Vagina (tissue), 2 donors: ENCODE measurements around the gene PTPRD. TPM values are rescaled to one million over a fixed set of nuclear protein-coding genes. Genes with fewer than 3 reads are reported as not detected.

ENCODE experiments used
- DNase-seq, 2 donors: peaks; one replicate each; pipeline ENCODE4 v3.0.0-alpha.2; 2017; ENCODE audit errors: extremely low spot score in 2 of 2
- H3K27ac ChIP-seq: fragments of 200-600 bp; sonication (generic); one replicate; pipeline ENCODE4 v1.5.1; 2019
- H3K27me3 ChIP-seq: fragments of 200-600 bp; sonication (generic); one replicate; pipeline ENCODE4 v1.5.1; 2019
- H3K36me3 ChIP-seq, 2 donors: fragments of 200-600 bp; sonication (generic); one replicate each; pipeline ENCODE4 v1.5.1; 2017 to 2019
- H3K4me1 ChIP-seq: fragments of 200-600 bp; sonication (generic); one replicate; pipeline ENCODE4 v1.5.1; 2019
- H3K4me3 ChIP-seq, 2 donors: fragments of 200-600 bp; sonication (generic); 1 replicate in 1 of 2; 2 replicates in 1 of 2; pipeline ENCODE4 v1.5.1; 2016 to 2019
- H3K9me3 ChIP-seq: fragments of 200-600 bp; sonication (generic); one replicate; pipeline ENCODE4 v1.5.1; 2019
- POLR2A ChIP-seq, 2 donors: fragments of 450-650 bp; IDR thresholded peaks; one replicate each; pipeline ENCODE4 v1.6.1; 2017; ENCODE audit warnings: antibody characterized with exemption in 2 of 2, mild to moderate bottlenecking in 2 of 2, moderate library complexity in 2 of 2
- POLR2AphosphoS5 ChIP-seq, 2 donors: sonication (generic); formaldehyde crosslinking; IDR thresholded peaks; one replicate each; pipeline ENCODE4 v1.9.0; 2017; ENCODE audit warnings: antibody characterized with exemption in 2 of 2, mild to moderate bottlenecking in 2 of 2, low read depth in 1 of 2; ENCODE audit not compliant: insufficient read depth in 1 of 2
- intact Hi-C: fragments of 100-400 bp; cut with DNase I; formaldehyde crosslinking; loops from one replicate; pipeline ENCODE4 v1.15.1; 2023
- total RNA-seq: library from RNA; depleted of rRNA; stranded (reverse); fragments of >200 nt; gene quantifications from one replicate; pipeline ENCODE4 v1.2.3, GENCODE V29; 2016
- TF ChIP-seq, protein P1 (sequence below), 3 experiments: fragments of 450-650 bp in 2 of 3; fragments of 200-600 bp in 1 of 3; sonication (generic) in 1 of 3; IDR thresholded peaks; one replicate each; pipeline ENCODE4 v1.5.1; 2017 to 2019; ENCODE audit warnings: antibody characterized with exemption in 3 of 3, mild to moderate bottlenecking in 2 of 3, moderate library complexity in 2 of 3

The PTPRD gene
- total RNA-seq, 1 donor from 2014 or later = 10.3 TPM

DNA sequence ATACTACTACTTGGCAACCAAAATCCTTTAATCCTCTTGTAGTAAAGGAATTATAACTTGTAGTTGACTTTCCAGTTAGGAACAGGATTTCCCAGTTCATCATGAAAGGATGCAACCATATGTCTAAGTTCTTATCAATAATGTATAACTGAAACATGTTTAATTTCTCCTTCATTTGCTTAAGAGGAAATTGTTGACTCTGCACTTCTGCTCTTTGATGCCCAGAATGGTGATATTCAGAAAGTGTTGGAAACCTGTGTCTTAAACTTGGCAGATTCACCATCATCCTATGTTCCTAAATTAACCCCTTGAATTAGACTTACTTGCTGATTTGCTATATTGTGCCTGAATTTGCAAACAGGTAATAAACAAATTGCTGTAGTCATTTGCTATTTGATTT lies 201.5 kb downstream of the PTPRD start:
- no peak for TF ChIP-seq POLR2A (IDR thresholded peaks at IDR 0.05)
- TF ChIP-seq POLR2AphosphoS5 (IDR thresholded peaks at IDR 0.05; ENCODE audit: insufficient read depth in 1 of 2, low read depth in 1 of 2) = no peak
- TF ChIP-seq, protein P1, sequence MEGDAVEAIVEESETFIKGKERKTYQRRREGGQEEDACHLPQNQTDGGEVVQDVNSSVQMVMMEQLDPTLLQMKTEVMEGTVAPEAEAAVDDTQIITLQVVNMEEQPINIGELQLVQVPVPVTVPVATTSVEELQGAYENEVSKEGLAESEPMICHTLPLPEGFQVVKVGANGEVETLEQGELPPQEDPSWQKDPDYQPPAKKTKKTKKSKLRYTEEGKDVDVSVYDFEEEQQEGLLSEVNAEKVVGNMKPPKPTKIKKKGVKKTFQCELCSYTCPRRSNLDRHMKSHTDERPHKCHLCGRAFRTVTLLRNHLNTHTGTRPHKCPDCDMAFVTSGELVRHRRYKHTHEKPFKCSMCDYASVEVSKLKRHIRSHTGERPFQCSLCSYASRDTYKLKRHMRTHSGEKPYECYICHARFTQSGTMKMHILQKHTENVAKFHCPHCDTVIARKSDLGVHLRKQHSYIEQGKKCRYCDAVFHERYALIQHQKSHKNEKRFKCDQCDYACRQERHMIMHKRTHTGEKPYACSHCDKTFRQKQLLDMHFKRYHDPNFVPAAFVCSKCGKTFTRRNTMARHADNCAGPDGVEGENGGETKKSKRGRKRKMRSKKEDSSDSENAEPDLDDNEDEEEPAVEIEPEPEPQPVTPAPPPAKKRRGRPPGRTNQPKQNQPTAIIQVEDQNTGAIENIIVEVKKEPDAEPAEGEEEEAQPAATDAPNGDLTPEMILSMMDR (IDR thresholded peaks at IDR 0.05) = no peak
- Histone ChIP-seq H3K27me3 (no peaks in the 10 kb centered on the region), H3K4me1 (no peaks in the 10 kb centered on the region), H3K4me3 (no peak overlapping the region), H3K9me3 (no peaks in the 10 kb centered on the region), H3K27ac (no peak overlapping the region), H3K36me3 (no peaks in the 10 kb centered on the region)
- DNase-seq = no peak
- intact Hi-C loops = no loop called here

DNA sequence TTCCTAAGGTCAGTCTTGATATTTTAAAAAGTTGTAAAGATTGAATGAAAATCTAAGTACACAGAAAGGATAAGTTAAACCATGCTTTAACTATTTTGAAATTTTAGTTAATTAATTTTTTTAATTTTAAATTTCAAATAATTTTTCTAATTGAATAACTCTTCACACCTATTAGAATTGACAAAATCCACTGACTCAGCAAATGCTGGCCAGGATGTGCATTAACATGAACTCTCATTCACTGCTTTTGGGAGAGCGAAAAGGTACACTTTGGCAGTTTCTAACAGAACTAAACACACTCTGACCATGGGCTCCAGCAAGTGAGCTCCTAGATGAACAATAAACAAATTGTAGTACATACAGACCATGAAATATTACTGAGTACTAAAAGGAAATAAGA lies 209.5 kb downstream of the PTPRD start:
- Histone ChIP-seq H3K27me3 (no peaks in the 10 kb centered on the region), H3K36me3 (no peaks in the 10 kb centered on the region), H3K27ac (no peak overlapping the region), H3K4me3 (no peak overlapping the region), H3K9me3 (no peaks in the 10 kb centered on the region), H3K4me1 (no peaks in the 10 kb centered on the region)
- TF ChIP-seq POLR2A (IDR thresholded peaks at IDR 0.05) = no peak
- no peak for TF ChIP-seq POLR2AphosphoS5 (IDR thresholded peaks at IDR 0.05; ENCODE audit: insufficient read depth in 1 of 2, low read depth in 1 of 2)
- TF ChIP-seq, protein P1 (IDR thresholded peaks at IDR 0.05) = no peak
- intact Hi-C loops = no loop called here
- no peak for DNase-seq

DNA sequence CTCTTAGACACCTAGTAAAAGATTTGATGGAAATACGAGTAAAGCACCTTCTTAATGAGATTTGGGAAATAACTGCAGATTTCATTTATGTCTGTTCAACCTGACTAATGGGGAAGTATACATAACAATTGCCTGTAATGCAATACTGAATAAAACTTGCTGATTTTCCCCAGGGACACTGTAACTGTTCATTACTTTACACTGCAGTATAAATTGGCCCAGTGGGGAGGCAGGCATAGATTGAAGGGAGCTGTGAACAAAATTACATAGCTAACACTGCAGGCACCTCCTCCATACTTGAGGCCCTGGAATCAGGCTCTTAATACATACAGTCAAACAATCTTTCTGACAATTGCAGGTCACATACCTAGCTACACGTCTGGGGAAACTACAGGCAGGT lies 216.2 kb downstream of the PTPRD start:
- Histone ChIP-seq H3K36me3 (no peaks in the 10 kb centered on the region), H3K4me3 (no peak overlapping the region), H3K27me3 (no peaks in the 10 kb centered on the region), H3K9me3 (no peaks in the 10 kb centered on the region), H3K4me1 (no peaks in the 10 kb centered on the region), H3K27ac (no peak overlapping the region)
- no peak for TF ChIP-seq POLR2AphosphoS5 (IDR thresholded peaks at IDR 0.05; ENCODE audit: insufficient read depth in 1 of 2, low read depth in 1 of 2)
- TF ChIP-seq, protein P1 (IDR thresholded peaks at IDR 0.05) = no peak
- TF ChIP-seq POLR2A (IDR thresholded peaks at IDR 0.05) = no peak
- no peak for DNase-seq
- intact Hi-C loops = no loop called here

DNA sequence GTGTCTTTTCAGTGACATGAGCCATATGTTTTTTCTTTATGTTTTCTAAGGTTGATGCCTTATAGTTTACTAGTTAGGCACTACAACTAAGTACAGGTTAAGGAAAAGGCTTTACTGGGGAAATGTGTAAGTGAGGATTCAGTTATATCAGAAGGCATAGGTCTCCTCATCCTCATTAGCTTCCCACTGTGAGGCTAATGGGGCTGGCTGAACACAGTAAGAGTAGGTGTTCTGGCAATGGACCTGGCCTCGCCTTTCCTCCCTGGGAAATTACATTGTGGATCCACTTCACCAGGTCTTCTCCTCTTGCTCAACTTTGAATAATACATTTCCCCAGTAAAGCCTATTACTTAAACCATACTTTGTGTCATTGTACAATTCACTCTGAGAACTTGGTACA lies 225.5 kb downstream of the PTPRD start:
- Histone ChIP-seq H3K27me3 (no peaks in the 10 kb centered on the region), H3K9me3 (no peaks in the 10 kb centered on the region), H3K4me3 (no peak overlapping the region), H3K4me1 (no peaks in the 10 kb centered on the region), H3K36me3 (no peaks in the 10 kb centered on the region), H3K27ac (no peak overlapping the region)
- intact Hi-C loops = no loop called here
- DNase-seq = no peak
- TF ChIP-seq POLR2AphosphoS5 (IDR thresholded peaks at IDR 0.05; ENCODE audit: insufficient read depth in 1 of 2, low read depth in 1 of 2) (no peak), POLR2A (IDR thresholded peaks at IDR 0.05) (no peak)
- TF ChIP-seq, protein P1 (IDR thresholded peaks at IDR 0.05) = no peak

DNA sequence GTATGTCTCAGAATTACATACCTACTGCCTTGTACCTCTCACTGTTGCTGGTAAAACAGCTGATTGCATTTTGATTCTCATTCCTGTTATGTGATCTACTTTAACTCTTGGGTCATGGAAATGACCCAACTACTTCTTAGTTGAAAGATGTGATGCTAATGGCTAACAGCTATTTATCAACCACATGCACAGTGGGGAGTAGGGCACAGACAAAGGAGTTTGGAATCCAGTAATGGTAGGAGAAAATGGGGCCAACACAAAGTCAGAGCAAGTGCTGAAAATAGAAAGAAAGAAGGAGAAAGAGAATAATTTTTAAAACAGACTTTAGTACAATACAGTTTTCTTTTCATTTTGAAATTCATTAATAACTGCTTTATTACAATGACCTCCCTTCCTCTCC lies 241.0 kb downstream of the PTPRD start:
- intact Hi-C loops = no loop called here
- Histone ChIP-seq H3K9me3 (no peaks in the 10 kb centered on the region), H3K27me3 (no peaks in the 10 kb centered on the region), H3K4me1 (no peaks in the 10 kb centered on the region), H3K36me3 (no peaks in the 10 kb centered on the region), H3K4me3 (no peak overlapping the region), H3K27ac (no peak overlapping the region)
- TF ChIP-seq POLR2A (IDR thresholded peaks at IDR 0.05) (no peak), POLR2AphosphoS5 (IDR thresholded peaks at IDR 0.05; ENCODE audit: insufficient read depth in 1 of 2, low read depth in 1 of 2) (no peak)
- TF ChIP-seq, protein P1 (IDR thresholded peaks at IDR 0.05) = no peak
- DNase-seq = no peak
